A673 (cell line): ENCODE results near the gene PKNOX2.

ENCODE experiments used
- CTCF ChIP-seq: fragments of 300-800, 200-600 bp; sonication (generic); conservative IDR thresholded peaks from 2 replicates; pipeline ENCODE4 v1.5.1; 2017; ENCODE audit warnings: low read depth, mild to moderate bottlenecking, antibody characterized with exemption, low read length, moderate library complexity, mixed read lengths
- EZH2 ChIP-seq: fragments of 200-600 bp; sonication (generic); IDR thresholded peaks from 2 replicates; pipeline ENCODE4 v1.6.1; 2017; ENCODE audit warnings: borderline replicate concordance, low read depth, mild to moderate bottlenecking, mixed read lengths, antibody characterized with exemption, low read length; ENCODE audit not compliant: poor library complexity, severe bottlenecking

- TF ChIP-seq CTCF (no peak), EZH2 (no peak)
These were observed 15.8 kb upstream of the PKNOX2 start for GRCh38 chr11:125148743-125149142.
